Measurements from ENCODE around the gene PDIA5.

Gene PDIA5

DNA sequence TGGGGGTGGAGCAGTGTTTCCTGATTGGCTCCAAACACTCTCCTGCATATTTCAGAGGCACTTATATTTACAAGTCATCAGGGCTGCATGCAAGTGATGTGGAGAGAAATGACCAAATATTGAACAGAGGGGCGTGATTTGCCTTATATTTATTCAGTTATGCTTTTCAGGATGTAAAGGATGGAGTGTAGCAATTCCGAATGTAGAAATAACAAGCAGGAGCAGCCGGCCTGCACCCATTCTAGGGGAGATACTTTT, 19.8 kb upstream of the PDIA5 start:
- no peak for DNase-seq (ENCODE audit: low read depth)
- TF ChIP-seq, protein P1, sequence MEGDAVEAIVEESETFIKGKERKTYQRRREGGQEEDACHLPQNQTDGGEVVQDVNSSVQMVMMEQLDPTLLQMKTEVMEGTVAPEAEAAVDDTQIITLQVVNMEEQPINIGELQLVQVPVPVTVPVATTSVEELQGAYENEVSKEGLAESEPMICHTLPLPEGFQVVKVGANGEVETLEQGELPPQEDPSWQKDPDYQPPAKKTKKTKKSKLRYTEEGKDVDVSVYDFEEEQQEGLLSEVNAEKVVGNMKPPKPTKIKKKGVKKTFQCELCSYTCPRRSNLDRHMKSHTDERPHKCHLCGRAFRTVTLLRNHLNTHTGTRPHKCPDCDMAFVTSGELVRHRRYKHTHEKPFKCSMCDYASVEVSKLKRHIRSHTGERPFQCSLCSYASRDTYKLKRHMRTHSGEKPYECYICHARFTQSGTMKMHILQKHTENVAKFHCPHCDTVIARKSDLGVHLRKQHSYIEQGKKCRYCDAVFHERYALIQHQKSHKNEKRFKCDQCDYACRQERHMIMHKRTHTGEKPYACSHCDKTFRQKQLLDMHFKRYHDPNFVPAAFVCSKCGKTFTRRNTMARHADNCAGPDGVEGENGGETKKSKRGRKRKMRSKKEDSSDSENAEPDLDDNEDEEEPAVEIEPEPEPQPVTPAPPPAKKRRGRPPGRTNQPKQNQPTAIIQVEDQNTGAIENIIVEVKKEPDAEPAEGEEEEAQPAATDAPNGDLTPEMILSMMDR (IDR thresholded peaks at IDR 0.05; ENCODE audit: low read depth, low read length, missing control alignments) = no peak
- in situ Hi-C loops (cut with HindIII; ENCODE audit: low sequenced_read_pairs) = no loop called here
- H3K4me3 ChIP-seq (ENCODE audit: low read depth, low read length) = no peak overlapping the region

DNA sequence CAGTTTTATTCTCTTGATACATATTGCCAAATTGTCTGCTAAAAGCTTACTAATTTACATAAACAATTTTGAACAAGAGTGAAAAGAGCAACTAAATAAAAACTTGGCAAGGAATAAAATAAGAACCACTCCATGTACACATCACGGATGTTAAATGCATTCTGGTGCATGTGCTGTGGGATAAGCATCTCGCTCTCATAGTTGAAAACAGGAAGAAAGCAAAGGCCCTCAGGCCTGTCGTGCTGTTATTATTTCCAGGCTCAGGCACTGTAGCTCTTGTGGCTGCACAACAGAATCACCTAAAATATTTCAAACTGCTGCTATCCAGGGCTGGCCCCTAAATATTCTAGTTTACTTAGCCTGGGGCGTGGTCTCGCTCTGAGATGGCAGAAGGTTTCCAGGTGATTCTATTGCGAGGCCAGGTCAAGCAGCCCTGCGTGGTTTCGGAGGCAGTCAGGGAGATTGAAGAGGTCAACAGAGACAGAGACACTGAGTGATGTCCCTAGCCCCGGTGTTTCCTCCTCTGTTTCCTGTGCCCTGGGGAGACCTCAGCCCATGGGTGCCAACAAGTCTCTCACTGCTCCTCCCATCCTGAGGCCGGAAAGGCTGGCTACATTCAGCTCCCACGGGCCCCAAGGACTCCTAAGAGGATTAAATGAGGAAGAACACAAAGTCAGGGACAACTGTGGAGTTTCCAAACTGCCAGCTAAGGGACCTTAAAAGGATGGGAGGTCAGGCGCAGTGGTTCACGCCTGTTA, 18.2 kb upstream of the PDIA5 start:
- no peak overlapping the region for H3K4me3 ChIP-seq (ENCODE audit: low read depth, low read length)
- TF ChIP-seq, protein P1 (IDR thresholded peaks at IDR 0.05; ENCODE audit: low read depth, low read length, missing control alignments) = no peak
- in situ Hi-C loops (cut with HindIII; ENCODE audit: low sequenced_read_pairs) = no loop called here
- no peak for DNase-seq (ENCODE audit: low read depth)

DNA sequence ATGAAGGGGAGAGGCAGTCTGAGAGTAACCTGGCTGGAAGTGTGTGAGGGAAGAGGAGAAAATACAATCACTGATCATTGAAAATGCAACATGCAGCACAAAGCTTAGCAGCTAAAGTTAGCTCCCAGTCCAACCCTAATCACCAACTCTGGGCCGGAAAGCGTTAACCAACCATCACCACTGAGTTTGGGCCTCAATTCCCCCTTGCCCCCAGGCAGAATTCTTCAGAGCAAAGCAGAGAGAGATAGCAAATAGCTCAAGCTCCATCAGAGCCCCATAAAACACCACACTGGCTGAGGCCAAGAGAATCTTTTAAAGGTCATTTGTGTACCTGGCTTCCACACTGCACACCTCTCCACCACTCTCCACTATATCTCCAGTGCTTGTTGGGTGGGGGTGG, 16.2 kb upstream of the PDIA5 start:
- DNase-seq (ENCODE audit: low read depth) = no peak
- TF ChIP-seq, protein P1 (IDR thresholded peaks at IDR 0.05; ENCODE audit: low read depth, low read length, missing control alignments) = no peak
- no peak overlapping the region for H3K4me3 ChIP-seq (ENCODE audit: low read depth, low read length)
- in situ Hi-C loops (cut with HindIII; ENCODE audit: low sequenced_read_pairs) = no loop called here

DNA sequence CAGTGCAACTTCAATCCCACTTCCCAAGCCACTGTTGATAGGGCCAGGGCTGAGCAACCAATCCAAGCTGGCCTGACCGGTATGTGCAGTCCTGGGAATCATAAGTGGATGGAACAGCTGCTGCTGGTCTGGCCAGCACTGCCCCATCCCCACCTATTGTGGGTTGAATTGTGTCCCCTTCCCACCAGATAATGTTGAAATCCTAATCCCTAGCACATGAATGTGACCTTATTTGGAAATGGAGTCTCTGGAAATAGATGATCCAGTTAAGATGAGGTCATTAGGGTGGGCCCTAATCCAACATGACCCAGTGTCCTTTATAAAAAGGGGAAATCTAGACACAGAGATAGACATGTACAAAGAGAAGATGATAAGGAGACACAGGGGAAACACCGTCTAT, 13.7 kb upstream of the PDIA5 start:
- H3K4me3 ChIP-seq (ENCODE audit: low read depth, low read length) = no peak overlapping the region
- no peak for DNase-seq (ENCODE audit: low read depth)
- TF ChIP-seq, protein P1 (IDR thresholded peaks at IDR 0.05; ENCODE audit: low read depth, low read length, missing control alignments) = no peak
- in situ Hi-C loops (cut with HindIII; ENCODE audit: low sequenced_read_pairs) = no loop called here

DNA sequence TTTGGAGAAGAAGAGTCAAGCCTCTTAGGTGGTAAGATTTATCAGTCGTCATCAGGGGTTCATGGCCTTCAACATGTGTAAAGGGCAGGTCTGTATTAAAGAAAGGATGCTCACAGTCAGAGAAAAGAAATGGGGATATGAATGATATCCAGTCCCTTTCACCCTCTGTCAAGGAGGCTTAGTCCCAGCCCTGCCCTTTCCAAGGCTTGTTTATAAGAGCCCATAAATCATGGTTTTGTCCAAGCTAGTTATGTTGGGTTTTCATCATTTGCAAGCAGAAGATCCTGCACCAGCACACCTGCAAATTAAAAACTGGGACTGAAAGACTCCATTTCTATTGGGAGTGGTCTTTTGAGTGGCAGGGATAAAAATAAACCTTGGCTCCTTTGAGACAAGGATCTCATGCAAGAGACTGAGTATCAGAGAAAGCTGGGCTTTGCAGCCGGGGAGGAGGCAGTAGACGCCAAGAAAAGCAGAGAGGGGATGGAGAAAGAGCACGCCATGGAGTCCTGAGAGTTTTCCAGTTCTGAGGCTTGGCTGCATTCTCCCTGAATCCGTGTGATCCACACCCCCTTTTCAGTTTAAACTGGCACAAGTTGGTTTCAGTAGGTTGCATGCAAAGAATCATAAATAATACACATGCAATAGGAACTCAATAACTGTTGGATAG, 12.6 kb upstream of the PDIA5 start:
- in situ Hi-C loops (cut with HindIII; ENCODE audit: low sequenced_read_pairs) = no loop called here

DNA sequence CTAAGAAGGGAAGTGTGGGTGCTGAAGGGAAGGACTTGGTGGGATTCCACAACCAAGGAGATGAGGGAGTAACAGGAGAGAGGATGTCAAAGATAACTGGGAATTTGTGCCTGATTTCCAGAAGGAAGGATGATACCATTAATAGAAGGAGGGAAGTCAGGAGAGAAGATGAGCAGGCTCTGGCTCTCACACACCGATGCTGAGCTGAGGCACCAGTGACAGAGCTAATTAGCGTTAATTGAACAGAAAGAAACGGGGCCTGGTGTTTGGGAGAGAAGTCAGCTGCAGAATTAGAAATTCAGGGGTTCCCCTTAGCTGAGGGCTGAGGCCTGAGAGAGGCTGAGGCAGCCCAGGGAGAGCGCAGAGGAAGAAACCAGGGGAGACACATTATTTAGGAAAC, 11.9 kb upstream of the PDIA5 start:
- TF ChIP-seq, protein P1 (IDR thresholded peaks at IDR 0.05; ENCODE audit: low read depth, low read length, missing control alignments) = no peak
- in situ Hi-C loops (cut with HindIII; ENCODE audit: low sequenced_read_pairs) = no loop called here
- H3K4me3 ChIP-seq (ENCODE audit: low read depth, low read length) = no peak overlapping the region
- DNase-seq (ENCODE audit: low read depth) = no peak

More for the DNA sequence above, 12.6 kb upstream of the PDIA5 start:
- no peak overlapping the region for H3K4me3 ChIP-seq (ENCODE audit: low read depth, low read length)
- DNase-seq (ENCODE audit: low read depth) = no peak
- TF ChIP-seq, protein P1 (IDR thresholded peaks at IDR 0.05; ENCODE audit: low read depth, low read length, missing control alignments) = no peak

Data from astrocyte of the cerebellum (primary cell).